ENCODE data around the gene ENC1.

Gene ENC1

GRCh38 chr5:74630453-74631066 lies 10.0 kb downstream of the ENC1 start:
- no peak for DNase-seq

- DNase-seq: no peak
Measured at GRCh38 chr5:74629326-74629725, 11.2 kb downstream of the ENC1 start.

- no peak for DNase-seq
Measured at GRCh38 chr5:74628359-74628758, 12.2 kb downstream of the ENC1 start.

- DNase-seq: peak; percentile 14
Measured at GRCh38 chr5:74627646-74628279, 12.8 kb downstream of the ENC1 start.

- no peak for DNase-seq
Measured at GRCh38 chr5:74626386-74627222, 13.9 kb downstream of the ENC1 start.

GRCh38 chr5:74625742-74626241 lies 14.7 kb downstream of the ENC1 start:
- no peak for DNase-seq

- no peak for DNase-seq
Measured at GRCh38 chr5:74624931-74625505, 15.5 kb downstream of the ENC1 start.

- DNase-seq: no peak
Measured at GRCh38 chr5:74624501-74624900, 16.0 kb downstream of the ENC1 start.

- no peak for DNase-seq
Measured at GRCh38 chr5:74623748-74624408, 16.6 kb downstream of the ENC1 start.

- DNase-seq: no peak
Measured at GRCh38 chr5:74623006-74623611, 17.4 kb downstream of the ENC1 start.

GRCh38 chr5:74622122-74622521 lies 18.4 kb downstream of the ENC1 start:
- no peak for DNase-seq

- no peak for DNase-seq
Measured at GRCh38 chr5:74621492-74621891, 19.0 kb downstream of the ENC1 start.

GRCh38 chr5:74619308-74619707 lies 21.2 kb downstream of the ENC1 start:
- DNase-seq: no peak

- DNase-seq: no peak
Measured at GRCh38 chr5:74618106-74618505, 22.4 kb downstream of the ENC1 start.

GRCh38 chr5:74617202-74617601 lies 23.3 kb downstream of the ENC1 start:
- DNase-seq: no peak

- no peak for DNase-seq
Measured at GRCh38 chr5:74616236-74617146, 24.0 kb downstream of the ENC1 start.

GRCh38 chr5:74613283-74613682 lies 27.2 kb downstream of the ENC1 start:
- no peak for DNase-seq

- no peak for DNase-seq
Measured at GRCh38 chr5:74612045-74612444, 28.5 kb downstream of the ENC1 start.

- DNase-seq: no peak
Measured at GRCh38 chr5:74608736-74609601, 31.6 kb downstream of the ENC1 start.

GRCh38 chr5:74605759-74606158 lies 34.8 kb downstream of the ENC1 start:
- DNase-seq: no peak
